ENCODE measurements around the gene HIPK3.

The HIPK3 gene

GRCh38 chr11:33347490-33348125 lies 90.4 kb downstream of the HIPK3 start:
- in situ Hi-C loops (cut with MboI; ENCODE audit: low sequenced_read_pairs), result no loop called here

- in situ Hi-C loops (cut with MboI; ENCODE audit: low sequenced_read_pairs), result loop anchor here (25.0 kb wide), 1 partner anchor 387 kb away; the partner anchor contains the start of gene CD59
Observed at GRCh38 chr11:33350287-33350686, 93.1 kb downstream of the HIPK3 start.

GRCh38 chr11:33358150-33358831 lies 101.1 kb downstream of the HIPK3 start:
- in situ Hi-C loops (cut with MboI; ENCODE audit: low sequenced_read_pairs), result loop anchor here (25.0 kb wide), 1 partner anchor 379 kb away; the partner anchor contains the start of gene CD59

DNA sequence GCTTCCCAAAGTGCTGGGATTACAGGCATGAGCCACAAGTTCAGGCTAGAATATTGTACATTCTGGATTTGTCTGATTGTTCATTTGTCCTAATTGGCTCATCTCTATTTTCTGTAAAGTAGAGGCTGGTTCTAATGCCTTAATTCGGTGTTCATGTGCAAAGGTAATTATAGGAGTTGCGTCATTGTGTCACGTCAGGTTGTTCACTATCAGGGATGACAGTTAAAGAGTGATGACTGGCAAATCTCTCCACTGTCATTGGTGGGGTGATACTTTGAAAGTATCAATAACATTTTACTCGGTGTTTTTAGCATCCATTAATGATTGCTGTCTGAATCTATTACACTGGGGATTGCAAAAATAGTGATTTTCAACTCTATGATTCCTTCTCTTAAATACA lies 103.5 kb downstream of the HIPK3 start:
- in situ Hi-C loops (cut with MboI; ENCODE audit: low sequenced_read_pairs), result loop anchor here (25.0 kb wide), 1 partner anchor 377 kb away; the partner anchor contains the start of gene CD59

DNA sequence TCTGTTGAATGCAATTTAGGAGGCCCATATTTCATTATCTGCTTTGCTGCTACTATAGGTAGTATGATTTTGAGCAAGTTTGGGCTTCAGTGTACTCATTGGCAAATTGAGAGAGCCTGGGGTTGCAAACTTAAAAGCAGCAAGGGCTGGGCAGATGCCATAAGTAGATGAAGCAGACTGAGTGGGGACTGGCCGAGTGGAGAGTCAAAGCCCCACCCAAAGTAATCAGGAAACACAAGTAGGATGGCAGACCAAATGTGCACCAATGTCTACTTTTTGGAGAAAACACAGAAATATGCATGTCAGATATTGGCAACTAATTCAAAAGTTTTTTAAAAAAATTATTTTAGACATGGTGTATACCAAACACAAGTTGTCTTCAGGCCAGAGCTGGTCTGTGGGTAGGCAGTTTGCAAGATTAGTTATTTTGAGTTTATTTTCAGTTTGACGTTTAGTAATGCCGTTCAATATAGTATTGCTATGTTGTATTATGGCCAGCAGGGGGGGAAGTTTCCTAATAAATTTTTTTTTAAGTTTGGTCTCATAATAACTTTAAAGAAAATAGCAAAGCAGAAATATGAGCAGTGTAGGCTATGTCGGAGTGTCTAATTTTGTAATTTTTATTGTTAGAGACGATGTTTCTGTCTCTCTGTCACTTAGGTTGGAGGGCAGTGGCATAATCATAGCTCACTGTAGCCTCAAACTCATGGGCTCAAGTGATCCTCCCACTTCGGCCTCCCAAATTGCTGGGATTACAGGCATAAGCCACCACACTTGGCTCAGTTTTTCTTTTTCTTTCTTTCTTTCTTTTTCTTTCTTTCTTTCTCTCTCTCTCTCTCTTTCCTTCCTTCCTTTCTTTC lies 105.1 kb downstream of the HIPK3 start:
- in situ Hi-C loops (cut with MboI; ENCODE audit: low sequenced_read_pairs), result loop anchor here (25.0 kb wide), 1 partner anchor 375 kb away; the partner anchor contains the start of gene CD59

GRCh38 chr11:33366918-33367317 lies 109.7 kb downstream of the HIPK3 start:
- in situ Hi-C loops (cut with MboI; ENCODE audit: low sequenced_read_pairs), result loop anchor here (25.0 kb wide), 1 partner anchor 370 kb away; the partner anchor contains the start of gene CD59

DNA sequence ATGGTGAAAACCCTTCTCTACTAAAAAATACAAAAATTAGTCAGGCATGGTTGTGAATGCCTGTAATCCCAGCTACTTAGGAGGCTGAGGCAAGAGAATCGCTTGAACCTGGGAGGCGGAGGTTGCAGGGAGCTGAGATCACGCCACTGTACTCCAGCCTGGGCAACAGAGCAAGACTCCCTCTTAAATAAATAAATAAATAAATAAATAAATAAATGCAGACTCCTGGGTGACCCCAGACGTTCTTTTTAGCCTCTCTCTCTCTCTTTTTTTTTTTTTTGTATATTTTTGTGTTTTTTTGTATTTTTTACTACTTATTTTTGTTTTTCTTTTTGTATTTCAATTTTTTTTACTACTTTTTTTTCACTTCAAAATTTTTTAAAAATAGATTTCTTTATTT lies 111.3 kb downstream of the HIPK3 start:
- in situ Hi-C loops (cut with MboI; ENCODE audit: low sequenced_read_pairs), result loop anchor here (25.0 kb wide), 1 partner anchor 369 kb away; the partner anchor contains the start of gene CD59

- in situ Hi-C loops (cut with MboI; ENCODE audit: low sequenced_read_pairs), result loop anchor here (25.0 kb wide), 1 partner anchor 368 kb away; the partner anchor contains the start of gene CD59
Observed at GRCh38 chr11:33368931-33369330, 111.8 kb downstream of the HIPK3 start.

GRCh38 chr11:33373636-33374035 lies 116.5 kb downstream of the HIPK3 start:
- in situ Hi-C loops (cut with MboI; ENCODE audit: low sequenced_read_pairs), result loop anchor here (25.0 kb wide), 1 partner anchor 364 kb away; the partner anchor contains the start of gene CD59

DNA sequence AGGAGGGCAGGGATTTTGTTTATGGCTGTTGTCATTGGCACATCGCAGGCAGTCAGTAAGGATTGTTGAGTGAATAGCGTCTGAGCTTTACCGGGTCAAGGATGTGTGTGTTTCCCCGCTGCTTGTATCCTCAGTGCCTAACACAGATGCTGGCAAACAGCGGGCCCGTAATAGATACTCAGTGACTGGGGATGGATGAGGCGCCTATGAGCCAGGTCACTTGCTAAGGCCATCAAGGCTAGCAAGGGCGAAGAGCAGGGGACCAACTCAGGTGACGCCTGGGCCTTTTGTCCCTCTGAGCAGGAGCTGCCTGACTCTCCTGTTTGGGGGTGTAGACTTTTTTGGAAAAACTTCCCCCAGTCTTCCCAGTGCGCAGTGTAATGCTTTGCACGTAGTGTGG lies 118.1 kb downstream of the HIPK3 start:
- in situ Hi-C loops (cut with MboI; ENCODE audit: low sequenced_read_pairs), result no loop called here

DNA sequence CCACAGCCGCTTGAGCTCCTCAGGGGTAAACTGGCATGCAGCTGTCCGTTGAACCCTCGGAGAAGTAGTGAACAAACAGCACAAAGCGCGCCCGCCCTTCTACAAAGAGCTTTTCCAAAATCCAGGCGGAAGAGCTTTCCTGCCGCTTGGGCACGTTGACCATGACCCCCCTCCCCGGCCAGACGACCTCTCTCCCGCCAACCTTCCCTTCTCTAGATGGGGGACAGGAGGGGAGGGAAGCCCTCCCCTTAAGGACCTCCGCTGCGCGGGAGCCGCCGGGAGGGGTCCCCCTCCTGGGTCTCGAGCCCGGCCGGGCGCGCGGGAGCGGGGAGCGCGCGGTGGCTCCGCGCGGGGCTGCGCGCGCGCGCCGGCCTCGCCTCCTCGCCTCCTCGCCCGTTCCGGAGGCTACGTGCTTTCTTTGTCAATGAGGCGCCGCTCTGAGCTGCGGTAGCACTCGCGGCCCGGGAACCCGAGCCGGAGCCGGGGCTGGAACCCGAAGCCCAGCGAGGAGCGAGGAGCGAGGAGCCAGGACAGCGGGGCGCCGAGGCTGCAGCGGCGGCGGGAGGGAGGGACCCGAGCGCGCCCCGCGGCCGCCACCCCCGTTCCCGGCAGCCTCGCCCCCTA lies 118.6 kb downstream of the HIPK3 start, which contains the start of gene KIAA1549L:
TSS of gene KIAA1549L (plus strand) at position 421 of the 624 bp plus-strand sequence.
- in situ Hi-C loops (cut with MboI; ENCODE audit: low sequenced_read_pairs), result no loop called here

DNA sequence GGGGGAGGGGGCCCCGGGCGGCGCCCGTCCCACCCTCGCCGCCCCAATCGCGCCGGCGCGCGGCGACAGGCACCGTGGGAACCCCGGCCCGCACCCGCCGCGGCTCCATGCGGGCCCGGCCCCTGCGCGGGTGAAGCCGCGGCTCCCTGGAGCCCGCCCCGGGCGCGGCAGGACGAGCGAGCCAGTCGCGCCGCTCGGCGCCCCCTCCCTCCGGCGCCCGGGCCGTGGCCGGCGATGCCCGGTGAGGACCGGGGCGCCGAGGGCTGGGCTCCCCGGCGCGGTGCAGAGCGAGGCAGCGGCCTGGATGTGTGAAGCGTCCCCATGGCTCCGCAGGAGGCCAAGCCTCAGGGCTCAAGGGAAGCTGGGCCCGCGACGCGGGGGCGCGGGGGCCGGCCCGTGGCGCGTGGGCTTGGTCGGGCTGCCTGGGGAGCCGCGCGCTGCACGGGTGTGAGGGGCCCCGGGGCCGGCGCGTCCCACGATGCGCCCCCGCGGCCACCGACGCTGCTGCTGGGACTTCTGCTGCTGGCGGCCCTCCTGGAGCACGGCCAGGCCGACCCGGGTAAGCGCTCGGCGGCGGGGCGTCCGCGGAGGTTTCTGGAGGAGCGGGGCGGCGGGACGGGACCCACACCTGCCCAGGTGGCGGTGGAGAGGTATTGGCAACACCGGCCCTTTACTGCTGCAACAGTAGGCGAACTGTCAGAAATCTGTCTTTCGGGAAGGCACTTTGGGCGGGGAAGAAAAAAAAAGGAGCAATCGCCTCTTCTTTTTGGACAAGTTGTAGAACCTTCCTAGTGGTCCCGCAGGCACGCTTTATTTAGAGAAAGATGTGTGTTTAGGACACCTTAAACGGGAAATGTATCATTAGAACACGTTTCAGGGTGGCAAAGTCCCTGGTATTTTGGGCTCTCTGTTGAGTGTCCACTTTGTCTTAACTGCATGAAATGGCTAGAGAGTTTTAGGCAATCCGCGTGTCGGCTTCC lies 119.4 kb downstream of the HIPK3 start:
- in situ Hi-C loops (cut with MboI; ENCODE audit: low sequenced_read_pairs), result no loop called here

- in situ Hi-C loops (cut with MboI; ENCODE audit: low sequenced_read_pairs), result no loop called here
Observed at GRCh38 chr11:33377412-33378370, 120.5 kb downstream of the HIPK3 start.

GRCh38 chr11:33379947-33380346 lies 122.8 kb downstream of the HIPK3 start:
- in situ Hi-C loops (cut with MboI; ENCODE audit: low sequenced_read_pairs), result no loop called here

DNA sequence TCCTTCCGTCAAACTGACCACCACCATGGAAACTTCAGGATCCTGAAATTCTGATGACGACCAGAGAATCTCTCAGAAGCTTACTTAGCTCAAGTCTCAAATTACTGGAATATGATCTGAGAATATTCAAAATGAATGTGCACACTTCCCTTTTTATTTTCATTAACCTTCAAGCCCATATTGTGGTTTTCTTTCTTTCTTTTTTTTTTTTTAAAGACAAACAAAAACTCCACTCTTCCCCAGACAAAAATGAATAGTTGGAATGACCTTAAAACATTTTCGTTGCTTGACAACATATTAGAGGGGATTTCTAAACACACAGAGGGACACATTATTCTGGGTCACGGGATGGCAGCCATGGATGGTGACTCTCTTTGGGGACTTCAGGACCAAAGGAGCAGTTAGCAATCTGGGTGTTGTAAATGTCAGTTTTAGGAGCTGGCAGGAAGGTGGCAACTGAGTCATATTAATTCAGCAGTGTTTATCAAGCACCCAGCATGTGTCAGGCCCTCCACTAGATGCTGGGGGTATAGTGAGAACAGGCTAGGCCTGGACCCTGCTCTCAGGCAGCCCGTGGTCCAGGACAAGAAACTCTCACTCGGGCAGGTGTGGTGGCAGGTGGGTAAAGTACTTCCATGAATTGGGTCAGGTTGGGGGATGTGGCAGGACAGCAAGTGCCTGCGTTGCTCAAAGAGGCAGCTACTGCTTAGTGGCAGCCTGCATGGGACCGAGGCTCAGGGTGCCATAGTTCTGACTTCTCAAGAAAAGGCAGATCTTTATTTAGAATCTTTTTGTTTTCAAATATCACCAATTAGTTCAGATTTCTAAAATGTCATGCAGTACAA lies 126.1 kb downstream of the HIPK3 start:
- in situ Hi-C loops (cut with MboI; ENCODE audit: low sequenced_read_pairs), result no loop called here

- in situ Hi-C loops (cut with MboI; ENCODE audit: low sequenced_read_pairs), result no loop called here
Observed at GRCh38 chr11:33383920-33384209, 126.7 kb downstream of the HIPK3 start.

DNA sequence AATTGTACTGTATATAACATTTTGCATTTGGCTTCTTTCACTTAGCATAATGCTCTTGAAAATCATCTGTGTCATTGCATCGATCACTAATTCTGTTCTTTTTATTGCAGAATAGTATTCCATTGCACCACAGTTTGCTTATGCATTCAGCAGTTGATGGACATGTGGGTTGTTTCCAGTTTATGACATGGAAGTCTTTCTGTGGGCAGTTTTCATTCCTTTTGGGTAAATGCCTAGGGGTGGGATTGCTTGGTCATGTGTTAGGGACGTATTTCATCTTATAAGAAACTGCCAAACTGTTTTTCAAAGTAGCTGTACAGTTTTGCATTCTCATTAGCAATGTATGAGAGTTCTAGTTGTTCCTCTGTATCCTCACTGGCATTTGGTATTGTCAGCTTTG lies 127.0 kb downstream of the HIPK3 start:
- in situ Hi-C loops (cut with MboI; ENCODE audit: low sequenced_read_pairs), result no loop called here

DNA sequence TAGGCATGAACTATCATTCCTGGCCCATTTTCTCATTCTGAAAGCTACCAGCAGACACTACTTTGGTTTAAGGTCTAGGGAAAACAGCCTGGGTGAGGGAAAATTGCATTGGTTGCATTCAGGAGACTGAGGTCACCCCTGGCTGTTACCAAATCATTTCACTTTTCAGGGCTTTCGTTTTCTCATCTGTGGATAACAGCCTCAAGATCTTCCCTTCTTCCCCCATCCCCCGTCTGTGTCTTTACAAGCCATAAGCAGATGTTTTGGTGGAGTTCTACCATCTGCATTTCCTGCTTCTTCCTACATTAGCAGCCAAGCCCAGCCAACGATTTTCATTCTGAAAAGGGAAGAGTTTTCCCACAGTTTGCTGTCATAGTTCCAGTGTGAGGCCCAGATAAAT lies 130.4 kb downstream of the HIPK3 start:
- in situ Hi-C loops (cut with MboI; ENCODE audit: low sequenced_read_pairs), result no loop called here
